ENCODE results near the gene DAP3. TPM values are rescaled to one million over a fixed set of nuclear protein-coding genes. Genes with fewer than 3 reads are reported as not detected.
"Not testable (repeated sequence)": the region's sequence is repeated elsewhere in the genome, so short reads cannot be mapped to it uniquely, and the experiment has no call there.

DAP3 gene
- total RNA-seq (2014; rRNA removed; shearing (Covaris generic)), result 71.9 and 75.6 TPM in 2 replicates
- 143 and 146 TPM in 2 replicates for polyA plus RNA-seq (2015; cell fraction: cytosol; rRNA removed)
- 278 and 476 TPM in 2 replicates for polyA plus RNA-seq (2015; cell fraction: nucleus; rRNA removed)

DNA sequence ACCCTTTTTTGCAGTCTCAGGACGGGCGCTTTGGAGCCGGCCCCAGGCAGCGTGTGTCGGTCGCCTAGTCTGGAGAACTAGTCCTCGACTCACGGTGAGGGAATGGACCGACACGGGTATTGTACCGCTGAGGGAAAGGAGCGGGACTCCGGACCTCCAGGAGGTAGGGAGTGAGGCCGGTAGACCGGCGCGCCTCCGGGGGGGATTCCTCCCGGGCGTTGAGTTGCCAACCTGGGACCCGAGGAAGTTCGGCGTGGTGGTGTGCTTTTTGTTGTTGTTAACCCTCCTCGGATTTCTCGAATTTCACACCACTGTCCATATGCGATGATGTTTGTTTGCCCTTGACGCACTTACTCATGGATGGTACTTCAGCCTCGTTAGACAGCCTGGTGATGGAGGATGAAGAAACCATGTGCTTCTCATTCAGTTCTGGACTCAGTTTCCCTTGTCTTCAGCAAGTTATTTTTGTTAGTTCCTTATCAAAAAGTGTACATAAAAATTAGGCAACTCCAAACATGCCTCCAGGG, at the start of gene DAP3:
Gene DAP3, plus strand, starts transcription at position 11 of the 527 bp plus-strand sequence. CDS start 20,689 bp downstream, outside the sequence.
- DNase-seq (ENCODE audit: low read depth, low spot score), result peak; percentile 80
- in situ Hi-C loops (cut with HindIII; ENCODE audit: low pct_unique_long_range_greater_than_20kb, low sequenced_read_pairs), result not testable (repeated sequence)

DNA sequence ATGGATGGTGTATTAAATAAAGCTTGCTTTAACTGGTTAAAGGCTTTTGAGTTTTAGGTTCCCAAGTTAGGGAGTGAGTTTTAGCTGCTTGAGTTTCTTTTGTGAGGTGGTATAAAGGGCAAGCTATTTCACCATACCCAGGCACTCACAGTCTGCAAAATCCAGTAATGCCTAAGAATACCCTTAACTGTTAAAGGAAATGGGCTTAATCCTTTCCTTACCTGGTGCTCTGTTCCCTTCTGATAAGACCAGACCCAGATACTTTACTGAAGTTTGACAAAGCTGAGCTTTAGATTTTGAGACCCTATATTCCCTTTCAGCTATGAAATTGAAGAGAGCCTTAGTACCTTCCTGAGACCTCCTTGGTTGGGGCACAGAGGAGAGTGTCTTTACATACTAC, 48.5 kb upstream of the DAP3 start:
- no peak for DNase-seq (ENCODE audit: low read depth, low spot score)
- in situ Hi-C loops (cut with HindIII; ENCODE audit: low pct_unique_long_range_greater_than_20kb, low sequenced_read_pairs), result no loop called here

DNA sequence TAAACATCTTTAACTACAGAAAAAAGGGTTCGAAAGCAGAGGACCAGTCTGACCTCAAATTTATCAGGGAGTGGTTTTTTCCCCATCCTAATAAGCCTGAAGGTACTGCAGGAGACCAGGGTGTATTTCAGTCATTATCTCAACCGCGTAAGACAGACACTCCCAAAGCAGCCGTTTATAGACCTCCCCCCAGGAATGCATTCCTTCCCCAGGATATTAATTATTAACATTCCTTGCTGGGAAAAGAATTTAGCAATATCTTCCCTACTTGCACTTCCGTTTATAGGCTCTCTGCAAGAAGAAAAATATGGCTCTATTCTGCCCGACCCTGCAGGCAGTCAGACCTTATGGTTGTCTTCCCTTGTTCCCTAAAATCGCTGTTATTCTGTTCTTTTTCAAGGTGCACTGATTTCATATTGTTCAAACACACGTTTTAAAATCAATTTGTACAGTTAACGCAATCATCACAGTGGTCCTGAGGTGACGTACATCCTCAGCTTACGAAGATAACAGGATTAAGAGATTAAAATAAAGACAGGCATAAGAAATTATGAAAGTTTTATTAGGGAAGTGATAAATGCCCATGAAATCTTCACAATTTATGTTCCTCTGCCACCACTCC, 46.2 kb upstream of the DAP3 start:
- DNase-seq (ENCODE audit: low read depth, low spot score); in situ Hi-C loops (cut with HindIII; ENCODE audit: low pct_unique_long_range_greater_than_20kb, low sequenced_read_pairs): not testable (repeated sequence)

DNA sequence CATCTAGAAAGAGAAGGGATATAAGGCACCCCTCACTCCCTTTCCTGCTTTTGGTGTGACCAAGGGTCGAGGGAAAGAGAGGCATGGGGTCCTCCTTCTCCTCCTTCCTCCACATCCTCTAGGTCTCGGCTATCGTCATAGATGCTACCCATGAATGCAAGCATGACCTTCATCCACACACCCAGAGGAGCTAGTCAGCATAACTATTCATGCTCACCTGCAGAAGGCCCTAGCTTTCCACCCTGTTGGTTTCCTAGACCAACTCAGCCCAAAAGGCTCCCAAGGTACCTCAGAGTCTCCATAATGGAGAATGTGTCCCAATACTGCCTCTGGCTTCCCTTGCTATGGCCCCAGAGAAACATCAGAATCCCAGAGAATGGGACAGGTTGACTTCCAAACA, 45.7 kb upstream of the DAP3 start:
- in situ Hi-C loops (cut with HindIII; ENCODE audit: low pct_unique_long_range_greater_than_20kb, low sequenced_read_pairs), result no loop called here
- no peak for DNase-seq (ENCODE audit: low read depth, low spot score)

DNA sequence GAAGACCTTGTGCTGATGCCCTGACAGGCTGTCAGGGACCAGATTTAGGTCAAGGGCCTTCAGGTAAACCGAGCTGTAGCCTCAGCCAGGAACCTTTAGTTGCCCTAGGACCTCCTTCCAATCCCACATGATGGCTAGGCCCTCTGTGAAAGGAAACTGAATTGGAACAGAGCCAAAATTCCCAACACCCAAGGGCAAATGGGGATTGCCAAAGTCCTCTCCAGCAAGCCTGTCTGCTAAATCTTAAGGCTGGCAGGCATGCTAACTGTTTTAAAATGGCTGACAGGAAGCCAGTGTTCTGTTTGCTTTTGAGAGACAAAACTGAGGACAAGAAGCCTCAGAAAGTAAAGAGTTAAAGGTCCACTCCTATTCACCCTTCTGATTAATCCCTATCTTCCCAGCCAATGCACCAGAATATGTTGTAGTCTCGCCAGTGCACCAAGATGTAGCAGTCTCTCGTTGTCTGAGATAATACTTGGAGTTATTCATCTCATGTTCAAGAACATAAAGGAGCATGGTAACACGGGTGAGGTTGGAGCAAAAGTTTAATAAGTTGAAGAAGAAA, 43.8 kb upstream of the DAP3 start:
- in situ Hi-C loops (cut with HindIII; ENCODE audit: low pct_unique_long_range_greater_than_20kb, low sequenced_read_pairs), result no loop called here
- DNase-seq (ENCODE audit: low read depth, low spot score), result peak; percentile 29

DNA sequence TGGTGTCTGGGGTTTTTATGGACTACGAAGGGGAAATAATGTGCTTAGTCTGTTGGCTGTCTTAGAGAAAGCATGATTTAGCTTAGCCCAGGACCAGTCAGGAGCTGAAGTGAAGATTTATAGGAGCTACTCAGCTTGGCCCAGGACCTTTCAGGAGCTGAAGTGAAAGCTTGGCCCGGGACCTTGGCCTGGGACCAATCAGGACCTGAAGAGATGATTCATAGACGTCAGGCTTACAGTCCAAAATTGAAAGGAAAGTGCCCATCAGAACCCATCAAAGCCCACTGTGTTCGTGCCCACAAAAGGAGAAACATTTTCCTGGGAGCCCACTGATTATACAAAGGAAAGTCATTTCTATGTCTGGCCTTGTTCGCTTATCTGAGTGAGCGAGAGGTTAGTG, 43.2 kb upstream of the DAP3 start:
- DNase-seq (ENCODE audit: low read depth, low spot score), result peak; percentile 28
- in situ Hi-C loops (cut with HindIII; ENCODE audit: low pct_unique_long_range_greater_than_20kb, low sequenced_read_pairs), result no loop called here

DNA sequence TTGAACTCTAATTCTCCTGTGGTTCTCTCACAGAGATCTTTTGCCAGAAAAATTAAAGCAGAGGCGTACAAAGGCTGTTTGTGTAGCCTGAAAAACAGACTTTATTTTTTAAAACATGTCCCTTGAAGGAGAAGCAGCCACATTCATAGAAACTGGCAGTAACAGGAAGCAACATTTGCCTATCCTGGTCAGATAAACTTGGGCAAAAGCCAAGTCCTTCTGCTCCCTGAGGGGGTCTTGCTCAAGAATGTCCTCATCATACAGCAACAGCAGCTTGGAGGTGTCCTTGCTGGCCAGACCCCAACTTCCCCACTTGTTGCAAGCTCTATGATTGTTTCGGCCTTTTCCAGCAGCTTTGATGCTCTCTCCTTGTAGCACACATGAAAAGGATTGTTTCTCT, 42.6 kb upstream of the DAP3 start:
- in situ Hi-C loops (cut with HindIII; ENCODE audit: low pct_unique_long_range_greater_than_20kb, low sequenced_read_pairs), result no loop called here
- DNase-seq (ENCODE audit: low read depth, low spot score), result peak; percentile 60

DNA sequence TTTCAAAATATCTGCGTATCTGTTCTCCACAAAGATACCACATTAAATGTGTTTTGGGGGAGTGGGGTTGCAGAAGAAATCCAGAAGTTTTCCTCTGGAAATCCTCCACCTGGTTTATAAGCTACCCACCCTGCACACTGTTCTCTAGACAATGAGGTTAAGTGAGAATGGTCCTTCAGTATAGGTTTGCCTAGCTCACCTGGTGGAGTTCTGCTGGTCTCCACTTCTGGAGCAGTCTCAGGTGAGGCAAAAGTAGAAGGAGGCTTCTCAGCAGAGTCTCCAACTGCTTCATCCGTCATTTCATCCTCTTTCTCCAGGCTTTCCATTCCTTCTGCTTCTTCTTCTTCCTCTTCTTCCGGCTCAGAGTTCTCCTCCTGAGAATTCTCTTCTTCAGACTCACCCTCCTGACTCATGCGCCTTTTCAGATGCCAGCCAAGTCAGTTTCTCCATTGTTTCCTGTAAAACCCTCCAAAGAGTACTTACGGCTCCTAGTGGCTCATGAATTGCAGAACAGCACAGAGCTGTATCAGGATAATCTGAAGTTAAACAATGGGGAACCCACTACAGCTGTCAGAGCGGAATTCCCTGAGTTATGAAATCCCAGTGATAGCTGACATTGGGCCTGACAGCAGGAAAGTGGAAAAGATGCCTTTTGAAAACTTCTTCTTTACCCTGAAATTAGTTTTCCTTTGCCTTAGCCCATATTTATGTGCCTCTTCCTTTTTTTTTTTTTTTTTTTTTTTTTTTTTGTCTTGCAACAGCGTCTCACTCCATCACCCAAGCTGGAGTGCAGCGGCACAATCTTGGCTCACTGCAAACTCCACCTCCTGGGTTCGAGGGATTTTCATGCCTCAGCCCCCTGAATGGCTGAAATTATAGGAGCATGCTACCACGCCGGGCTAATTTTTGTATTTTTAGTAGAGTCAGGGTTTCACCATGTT, 40.4 kb upstream of the DAP3 start:
- in situ Hi-C loops (cut with HindIII; ENCODE audit: low pct_unique_long_range_greater_than_20kb, low sequenced_read_pairs), result no loop called here
- DNase-seq (ENCODE audit: low read depth, low spot score), result peak; percentile 87

DNA sequence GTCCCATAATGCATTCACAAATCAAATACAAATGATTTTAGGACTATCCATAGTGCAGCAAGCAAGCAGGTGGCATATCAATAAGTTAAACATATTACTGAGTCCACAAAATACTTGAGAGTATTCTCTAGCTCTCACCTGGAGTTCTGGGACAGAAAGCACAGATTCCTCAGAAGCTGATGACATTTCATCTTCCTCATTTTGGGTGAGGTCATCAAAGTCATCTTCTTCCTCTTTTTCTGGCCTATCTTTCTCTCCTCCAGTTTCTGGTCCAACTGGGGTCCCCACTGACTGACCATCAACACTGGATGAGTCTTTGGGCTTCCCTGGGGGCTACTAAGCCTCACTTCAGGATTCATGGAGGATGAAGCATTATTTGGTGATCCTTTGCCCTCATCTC, 39.2 kb upstream of the DAP3 start:
- in situ Hi-C loops (cut with HindIII; ENCODE audit: low pct_unique_long_range_greater_than_20kb, low sequenced_read_pairs), result no loop called here
- DNase-seq (ENCODE audit: low read depth, low spot score), result no peak

DNA sequence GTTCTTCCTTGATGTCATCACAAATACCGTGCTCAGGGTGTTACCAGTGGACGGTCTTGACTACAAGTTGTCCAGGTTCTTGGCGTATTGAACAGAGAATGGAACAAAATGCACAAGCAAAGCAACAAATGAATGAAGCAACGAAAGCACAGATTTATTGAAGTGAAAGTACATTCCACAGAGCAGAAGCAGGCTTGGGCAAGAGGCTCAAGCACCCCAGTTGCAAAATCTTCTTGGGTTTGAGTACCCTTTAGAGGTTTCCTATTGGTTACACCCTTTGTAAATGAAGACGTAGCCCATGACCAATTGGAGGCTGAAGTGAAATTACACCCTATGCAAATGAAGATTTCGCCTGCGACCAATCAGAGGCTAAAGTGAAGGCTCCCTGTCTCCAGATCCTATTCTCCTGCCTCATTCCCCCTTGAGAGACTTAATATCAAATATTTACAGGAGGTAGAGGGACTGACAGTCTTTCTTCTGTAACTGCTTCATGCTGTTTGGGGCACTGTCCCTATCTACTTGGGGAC, 38.6 kb upstream of the DAP3 start:
- in situ Hi-C loops (cut with HindIII; ENCODE audit: low pct_unique_long_range_greater_than_20kb, low sequenced_read_pairs), result no loop called here

DNA sequence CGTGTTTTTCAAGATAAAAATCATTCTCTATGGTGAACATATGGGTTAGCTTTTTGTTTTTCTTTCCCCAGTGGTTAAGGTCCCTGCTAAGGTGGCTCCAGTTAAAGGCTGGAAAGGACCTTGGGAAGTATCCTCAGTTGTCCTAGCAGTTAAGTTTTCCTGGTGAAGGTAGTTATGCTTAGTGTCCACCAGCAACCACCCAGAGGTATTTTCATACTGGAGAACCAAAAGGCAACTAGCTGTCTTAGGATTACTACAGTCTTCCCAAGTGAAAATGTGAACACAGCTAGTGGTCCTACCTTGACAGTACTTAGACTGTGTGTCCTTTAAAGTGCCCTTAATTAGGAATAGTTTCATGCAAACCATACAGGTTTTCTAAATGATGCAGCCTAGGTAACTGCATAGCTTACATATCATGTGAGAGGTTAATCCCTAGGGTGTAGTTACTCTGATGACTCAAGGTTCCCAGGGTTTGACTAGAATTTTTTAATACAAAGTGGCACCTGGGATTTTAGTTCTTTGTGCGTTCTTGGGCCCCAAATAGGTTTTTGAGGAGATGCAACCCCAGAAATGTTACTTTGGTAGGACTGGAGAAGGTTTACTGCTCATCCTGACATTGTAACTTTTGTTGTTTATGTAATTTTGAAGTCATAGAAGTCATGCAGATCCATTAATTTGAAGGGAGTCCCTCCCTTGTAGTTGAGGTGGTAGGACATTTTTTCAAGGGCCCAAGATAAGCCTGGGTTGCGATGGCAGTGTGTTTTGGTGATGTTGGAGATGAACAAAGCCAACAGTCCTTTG, 36.8 kb upstream of the DAP3 start:
- in situ Hi-C loops (cut with HindIII; ENCODE audit: low pct_unique_long_range_greater_than_20kb, low sequenced_read_pairs), result no loop called here
- no peak for DNase-seq (ENCODE audit: low read depth, low spot score)

More for the DNA sequence above, 38.6 kb upstream of the DAP3 start:
- DNase-seq (ENCODE audit: low read depth, low spot score), result no peak

DNA sequence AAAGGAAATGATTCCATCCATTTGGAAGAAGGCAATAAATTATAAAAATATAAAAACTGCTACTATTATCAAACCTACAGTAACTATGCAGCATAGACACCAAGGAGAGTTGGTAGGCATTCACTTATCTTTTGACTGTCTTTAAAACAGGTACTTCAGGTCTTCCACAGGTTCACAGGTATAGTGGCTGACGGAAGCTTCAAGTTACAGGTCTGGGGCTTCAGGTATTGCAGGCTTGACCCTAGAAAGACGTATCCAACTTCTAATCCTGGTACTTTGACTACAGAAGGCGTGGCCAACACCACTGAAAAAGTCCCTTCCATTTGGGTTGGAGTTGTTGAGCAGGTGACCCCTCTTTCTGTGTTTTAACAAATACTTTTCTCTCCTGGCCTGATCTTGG, 35.9 kb upstream of the DAP3 start:
- no peak for DNase-seq (ENCODE audit: low read depth, low spot score)
- in situ Hi-C loops (cut with HindIII; ENCODE audit: low pct_unique_long_range_greater_than_20kb, low sequenced_read_pairs), result no loop called here

DNA sequence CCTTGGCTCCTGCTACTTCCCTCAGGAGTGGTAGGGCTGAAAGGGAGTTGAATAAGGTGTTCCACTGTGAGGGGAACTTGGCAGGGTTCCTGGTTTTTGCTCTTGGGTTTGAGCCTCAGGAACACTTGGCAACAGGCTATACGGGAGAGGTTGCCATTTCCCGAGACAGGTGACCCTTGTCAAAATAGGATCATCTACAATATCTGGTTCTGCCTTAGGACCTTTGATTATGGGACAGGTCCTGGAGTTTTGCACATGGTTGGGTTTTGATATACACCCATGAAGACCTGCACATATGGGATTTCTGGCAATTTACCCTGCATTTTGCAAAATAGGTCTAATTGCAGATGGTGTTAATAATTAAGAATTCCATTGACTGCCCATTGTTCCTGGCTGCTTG, 31.4 kb upstream of the DAP3 start:
- DNase-seq (ENCODE audit: low read depth, low spot score), result no peak
- in situ Hi-C loops (cut with HindIII; ENCODE audit: low pct_unique_long_range_greater_than_20kb, low sequenced_read_pairs), result no loop called here

DNA sequence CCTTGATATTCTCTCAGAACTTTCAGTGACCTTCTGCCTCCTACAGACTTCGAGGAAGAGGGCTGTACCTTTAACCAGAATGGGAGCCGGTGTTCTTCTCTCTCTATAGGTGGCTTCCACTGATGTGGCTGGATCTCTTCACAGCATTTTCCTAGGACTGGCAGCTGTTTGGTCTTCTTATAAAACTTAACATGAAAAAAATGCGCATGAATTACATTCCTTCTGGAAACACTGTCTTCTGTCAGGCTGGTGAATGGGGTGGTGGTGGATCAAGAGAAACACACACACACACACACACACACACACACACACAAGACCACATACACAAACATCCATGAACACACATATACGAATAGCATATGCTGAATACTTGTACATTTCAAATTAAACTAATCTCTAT, 27.7 kb upstream of the DAP3 start:
- DNase-seq (ENCODE audit: low read depth, low spot score); in situ Hi-C loops (cut with HindIII; ENCODE audit: low pct_unique_long_range_greater_than_20kb, low sequenced_read_pairs): not testable (repeated sequence)

DNA sequence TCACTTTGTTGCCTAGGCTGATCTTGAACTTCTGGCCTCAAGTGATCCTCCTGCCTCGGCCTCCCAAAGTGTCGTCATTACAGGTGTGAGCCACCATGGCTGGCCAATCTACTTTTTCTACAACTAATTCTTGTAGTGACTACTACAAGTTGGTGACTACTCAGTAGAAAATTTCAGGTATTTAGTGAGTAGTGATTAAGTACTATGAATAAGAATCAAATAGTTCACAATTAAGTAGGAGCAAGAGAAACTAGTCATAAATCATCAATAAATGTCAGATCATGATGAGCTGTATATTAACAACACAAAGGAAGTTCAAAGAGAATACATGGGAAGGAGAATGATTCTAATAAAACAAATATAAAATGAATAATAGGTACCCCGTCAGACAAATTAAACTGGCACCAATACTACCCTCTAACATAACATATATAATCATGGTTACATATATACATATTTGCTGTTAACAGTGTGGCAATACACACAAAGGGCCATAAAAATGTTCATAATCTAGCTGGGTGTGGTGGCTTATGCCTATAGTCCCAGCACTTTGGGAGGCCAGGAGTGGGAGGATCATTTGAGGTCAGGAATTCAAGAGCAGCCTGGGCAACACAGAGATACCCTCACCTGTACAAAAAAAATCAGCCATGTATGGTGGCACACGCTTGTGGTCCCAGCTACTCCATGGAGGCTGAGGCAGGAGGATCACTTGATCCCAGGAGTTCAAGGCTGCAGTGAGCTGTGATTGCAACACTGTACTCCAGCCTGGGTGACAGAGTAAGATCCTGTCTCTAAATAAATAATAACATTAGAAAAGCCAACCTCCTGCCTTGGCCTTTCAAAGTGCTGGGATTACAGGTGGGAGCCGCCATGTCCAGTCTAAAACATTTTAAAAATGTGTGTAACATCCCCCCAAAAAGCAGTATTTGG, 19.4 kb upstream of the DAP3 start:
- no peak for DNase-seq (ENCODE audit: low read depth, low spot score)
- in situ Hi-C loops (cut with HindIII; ENCODE audit: low pct_unique_long_range_greater_than_20kb, low sequenced_read_pairs), result no loop called here

DNA sequence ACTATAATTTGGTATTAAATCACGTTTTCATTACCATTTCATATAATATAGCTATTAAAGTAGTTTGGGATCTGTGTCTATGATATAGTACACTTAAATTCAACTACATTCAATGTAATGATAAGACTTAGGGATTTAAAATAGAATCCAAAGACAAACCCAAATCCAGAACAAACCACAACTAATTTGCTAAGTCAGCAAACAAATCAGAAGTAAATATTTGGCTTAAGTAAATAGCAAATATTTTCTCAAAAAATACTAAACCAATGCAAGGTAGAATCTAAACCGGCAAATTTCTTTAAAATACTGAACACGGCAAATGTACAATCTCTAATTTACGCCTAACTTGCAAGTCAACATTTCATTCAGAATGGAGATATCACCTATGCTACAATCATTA, 17.1 kb upstream of the DAP3 start:
- in situ Hi-C loops (cut with HindIII; ENCODE audit: low pct_unique_long_range_greater_than_20kb, low sequenced_read_pairs), result no loop called here

More for the DNA sequence above, 17.1 kb upstream of the DAP3 start:
- DNase-seq (ENCODE audit: low read depth, low spot score), result no peak

Measured in SK-MEL-5 (cell line).